KOPT-K1 (cell line): ENCODE results near the gene PLEKHG3.
"Not testable (repeated sequence)": the region's sequence is repeated elsewhere in the genome, so short reads cannot be mapped to it uniquely, and the experiment has no call there.

ENCODE experiments used
- H3K27ac ChIP-seq: fragments of 200-600 bp; sonication (generic); 2 replicates; pipeline ENCODE4 v1.5.1; 2016; ENCODE audit warnings: antibody characterized with exemption, mild to moderate bottlenecking, low read depth, low read length; ENCODE audit not compliant: poor library complexity, severe bottlenecking
- H3K36me3 ChIP-seq: fragments of 200-600 bp; sonication (generic); 2 replicates; pipeline ENCODE4 v1.5.1; 2017; ENCODE audit warnings: antibody characterized with exemption, mild to moderate bottlenecking, low read length, moderate library complexity; ENCODE audit not compliant: insufficient read depth
- H3K9me3 ChIP-seq: fragments of 200-600 bp; sonication (generic); 2 replicates; pipeline ENCODE4 v1.5.1; 2017; ENCODE audit warnings: antibody characterized with exemption, low read length, mild to moderate bottlenecking; ENCODE audit not compliant: insufficient read depth, poor library complexity, severe bottlenecking

PLEKHG3 gene

DNA sequence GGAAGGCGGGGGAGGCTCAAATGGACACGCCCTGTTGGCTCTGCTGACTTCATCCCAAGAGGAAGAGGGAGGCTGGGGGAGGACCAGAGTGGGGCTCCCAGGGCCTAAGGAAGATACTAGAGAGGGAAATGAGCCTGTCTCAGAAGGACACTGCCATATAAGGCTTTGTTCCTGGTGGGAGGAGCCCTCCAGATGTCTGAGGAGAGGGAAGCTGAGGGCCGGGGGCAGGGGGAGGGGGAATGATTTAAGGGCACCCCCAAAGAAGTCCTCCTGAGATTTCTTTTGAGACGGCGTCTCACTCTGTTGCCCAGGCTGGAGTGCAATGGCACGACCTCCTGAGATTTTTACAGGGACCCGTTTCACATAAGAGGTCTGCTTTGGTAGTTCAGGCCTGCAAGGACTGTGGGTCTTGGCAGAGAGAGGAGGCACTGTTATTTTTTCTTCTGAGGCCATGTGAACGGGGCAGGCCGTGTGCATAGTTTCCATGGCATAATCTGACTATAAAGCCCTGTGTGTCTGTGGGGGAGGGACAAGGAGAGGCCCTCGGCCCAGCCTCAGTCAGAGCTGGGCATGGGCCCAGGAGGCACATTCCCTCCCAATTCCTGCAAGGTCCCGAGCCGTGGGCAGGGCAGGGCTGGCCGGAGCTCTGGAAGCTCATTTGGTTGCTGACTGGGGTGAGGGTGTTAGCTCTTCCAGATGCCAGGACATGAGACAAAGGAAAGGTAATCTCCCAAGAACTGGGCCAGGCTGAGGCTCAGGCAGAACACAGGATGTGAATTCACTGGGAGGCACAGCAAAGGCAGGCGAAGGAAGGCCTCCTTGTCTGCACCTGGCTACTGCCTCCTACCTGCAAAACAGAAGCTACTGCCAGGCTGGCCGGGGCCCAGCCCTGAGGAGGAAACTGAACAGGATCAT lies 22.2 kb upstream of the PLEKHG3 start:
- Histone ChIP-seq H3K27ac (no peak overlapping the region), H3K9me3 (no peaks in the 10 kb centered on the region), H3K36me3 (no peaks in the 10 kb centered on the region)

DNA sequence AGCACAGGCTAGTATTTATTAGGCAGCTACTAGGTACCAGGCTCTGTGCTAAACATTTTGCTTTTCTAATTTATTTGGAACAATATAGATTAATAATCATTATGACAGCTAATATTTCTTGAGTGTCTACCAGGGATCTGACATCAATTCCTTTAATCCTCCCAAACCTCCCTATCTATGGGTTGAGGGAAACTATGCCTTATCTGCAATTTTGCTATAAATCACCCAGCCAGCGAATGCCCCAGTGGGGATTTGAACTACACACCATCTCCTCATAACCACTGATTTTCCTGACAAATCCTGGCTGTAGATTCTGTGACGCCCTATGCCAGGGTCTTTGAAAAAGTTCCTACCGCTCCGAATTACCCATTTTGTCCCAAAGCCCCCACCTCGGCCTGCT lies 21.4 kb upstream of the PLEKHG3 start:
- Histone ChIP-seq H3K27ac (no peak overlapping the region), H3K36me3 (no peaks in the 10 kb centered on the region), H3K9me3 (no peaks in the 10 kb centered on the region)

DNA sequence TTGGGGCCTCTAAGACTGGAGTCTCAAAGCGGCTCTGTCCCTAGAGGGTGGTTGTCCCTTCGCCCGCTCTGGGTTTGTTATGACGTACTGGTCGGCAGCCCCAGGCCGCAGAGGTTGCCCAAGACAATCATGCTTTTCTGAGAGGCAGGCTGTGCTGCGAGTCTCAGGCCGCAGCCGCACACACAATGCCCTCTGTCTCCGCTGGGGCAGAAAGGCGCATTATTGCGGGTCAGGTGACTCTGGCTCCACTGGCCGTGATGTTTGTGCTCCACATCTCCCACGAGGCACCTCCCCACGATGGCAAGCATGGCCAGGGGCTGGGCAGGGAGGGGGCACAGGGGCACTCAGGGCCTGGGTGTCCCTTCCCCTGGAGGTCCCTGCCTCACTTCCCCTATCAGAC lies 21.0 kb upstream of the PLEKHG3 start:
- H3K9me3 ChIP-seq, result no peaks in the 10 kb centered on the region
- H3K27ac ChIP-seq, result no peak overlapping the region
- H3K36me3 ChIP-seq, result no peaks in the 10 kb centered on the region

DNA sequence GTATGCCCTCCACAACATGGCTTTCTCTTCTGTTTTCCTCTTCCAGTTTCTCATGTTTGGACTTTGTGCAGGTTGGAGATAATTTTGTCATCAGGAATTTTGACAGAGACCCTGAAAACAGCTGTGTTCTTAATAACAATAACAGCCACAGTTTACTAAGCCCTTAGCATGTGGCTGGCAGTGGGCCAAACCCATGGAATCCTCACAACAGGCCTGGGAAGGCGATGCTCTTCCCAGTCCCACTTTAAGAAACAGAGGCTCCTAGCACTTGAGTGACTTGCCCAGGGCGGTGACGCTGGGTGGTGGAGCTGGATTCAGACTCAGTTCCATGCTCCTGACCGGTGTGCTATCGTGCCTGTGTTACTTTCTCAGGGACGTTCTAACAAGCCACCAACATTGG lies 20.1 kb upstream of the PLEKHG3 start:
- H3K36me3 ChIP-seq, result no peaks in the 10 kb centered on the region
- no peak overlapping the region for H3K27ac ChIP-seq
- H3K9me3 ChIP-seq, result no peaks in the 10 kb centered on the region

DNA sequence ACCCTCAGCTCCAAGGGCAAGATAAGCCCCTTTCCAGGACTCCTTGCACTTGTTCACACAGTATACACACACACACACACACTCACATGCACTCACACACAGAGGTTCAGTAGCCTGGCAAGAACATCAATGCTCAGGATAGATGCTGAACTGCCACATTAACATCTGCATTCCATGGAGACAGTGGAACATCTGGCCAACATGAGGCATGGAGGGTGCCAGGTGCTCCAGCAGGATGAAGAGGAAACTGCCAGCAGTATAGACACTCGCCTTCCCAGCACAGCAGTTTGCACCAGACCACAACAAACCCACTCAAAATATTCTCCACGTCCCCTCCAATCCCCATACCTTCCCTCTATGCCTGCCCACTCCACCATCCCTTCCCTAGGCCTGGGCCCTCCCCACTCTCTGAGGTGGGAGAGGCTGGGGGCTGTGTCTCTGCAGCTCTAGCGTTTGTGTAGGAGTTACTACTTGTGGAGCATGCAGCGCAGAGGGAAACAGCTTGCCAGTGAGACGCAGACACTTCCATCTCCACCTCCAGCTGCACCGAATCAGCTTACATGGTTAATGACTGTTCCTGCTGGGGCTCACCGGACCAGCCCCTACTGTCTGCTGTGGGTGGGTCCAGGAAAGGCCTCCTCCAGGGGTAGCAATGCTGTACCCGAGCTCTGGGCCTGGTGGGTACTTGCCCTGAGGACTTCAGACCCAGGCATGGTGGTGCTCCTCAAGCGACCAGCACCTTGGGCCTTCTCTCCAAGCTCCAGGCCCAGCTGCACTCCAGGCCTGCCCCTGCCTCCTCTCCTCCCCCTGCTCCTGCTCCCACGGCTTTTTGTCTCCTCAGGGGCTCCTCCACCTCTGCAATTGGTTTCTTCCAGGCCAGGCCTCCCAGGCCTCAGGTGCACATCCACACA lies 18.6 kb upstream of the PLEKHG3 start:
- H3K27ac ChIP-seq, result no peak overlapping the region

DNA sequence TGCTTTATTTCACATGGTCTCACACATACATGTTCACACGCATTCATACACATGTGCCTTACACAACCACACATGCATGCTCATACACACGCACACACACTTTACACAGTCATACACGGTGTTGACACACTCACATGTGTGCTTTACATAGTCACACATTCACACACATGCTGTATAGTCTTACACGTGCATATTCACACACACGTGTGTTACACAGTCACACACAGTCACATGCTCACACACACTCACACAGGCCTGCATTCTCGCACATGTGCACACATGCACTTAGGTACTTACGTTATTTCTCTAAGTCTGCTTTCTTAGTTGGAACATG lies 18.0 kb upstream of the PLEKHG3 start:
- H3K36me3 ChIP-seq, result no peaks in the 10 kb centered on the region
- no peak overlapping the region for H3K27ac ChIP-seq
- H3K9me3 ChIP-seq, result no peaks in the 10 kb centered on the region

More for the DNA sequence above, 18.6 kb upstream of the PLEKHG3 start:
- Histone ChIP-seq H3K36me3 (no peaks in the 10 kb centered on the region), H3K9me3 (no peaks in the 10 kb centered on the region)

DNA sequence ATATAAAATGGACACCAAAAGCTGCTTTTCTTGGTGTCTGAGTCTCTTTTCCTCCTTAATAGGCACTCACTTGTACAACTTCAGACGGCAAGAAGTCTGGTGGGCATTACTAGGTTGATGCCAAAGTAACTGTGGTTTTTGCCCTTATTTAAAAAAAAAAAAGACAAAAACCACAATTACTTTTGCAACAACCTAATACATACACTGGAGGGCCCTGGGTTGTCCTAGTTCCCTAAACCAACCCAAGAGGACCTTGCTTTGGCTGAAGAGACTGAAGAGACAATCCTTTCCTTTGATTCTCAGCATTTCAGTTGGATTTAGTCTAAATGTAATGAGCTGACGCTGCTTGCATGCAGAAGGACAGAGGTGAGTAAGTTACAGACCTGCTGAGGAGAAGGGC lies 16.2 kb upstream of the PLEKHG3 start:
- Histone ChIP-seq H3K9me3 (no peaks in the 10 kb centered on the region), H3K36me3 (no peaks in the 10 kb centered on the region), H3K27ac (no peak overlapping the region)

DNA sequence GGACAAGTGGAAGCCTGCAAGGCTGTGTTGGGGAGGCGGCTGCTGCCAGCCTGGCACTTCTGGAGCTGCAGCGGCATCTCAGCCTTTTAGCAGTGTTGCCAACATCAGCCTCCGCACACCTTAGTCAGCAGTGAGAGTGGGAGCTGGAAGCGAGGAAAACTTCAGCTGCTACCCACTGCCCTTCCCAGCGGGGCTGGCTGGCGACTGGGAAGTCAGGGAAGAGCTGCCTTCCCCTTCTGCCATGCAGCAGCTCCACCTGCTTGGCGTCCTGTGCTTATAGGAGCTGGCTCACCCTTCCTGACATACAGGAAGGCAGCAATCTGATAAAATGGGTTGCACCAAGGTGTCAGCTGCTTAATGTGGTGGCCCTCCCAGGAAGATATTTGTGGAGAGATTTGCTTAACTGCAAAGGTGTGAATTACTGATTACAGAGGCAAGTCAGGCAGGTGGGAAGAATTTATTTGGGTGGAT lies 15.4 kb upstream of the PLEKHG3 start:
- Histone ChIP-seq H3K27ac (no peak overlapping the region), H3K9me3 (no peaks in the 10 kb centered on the region), H3K36me3 (no peaks in the 10 kb centered on the region)

DNA sequence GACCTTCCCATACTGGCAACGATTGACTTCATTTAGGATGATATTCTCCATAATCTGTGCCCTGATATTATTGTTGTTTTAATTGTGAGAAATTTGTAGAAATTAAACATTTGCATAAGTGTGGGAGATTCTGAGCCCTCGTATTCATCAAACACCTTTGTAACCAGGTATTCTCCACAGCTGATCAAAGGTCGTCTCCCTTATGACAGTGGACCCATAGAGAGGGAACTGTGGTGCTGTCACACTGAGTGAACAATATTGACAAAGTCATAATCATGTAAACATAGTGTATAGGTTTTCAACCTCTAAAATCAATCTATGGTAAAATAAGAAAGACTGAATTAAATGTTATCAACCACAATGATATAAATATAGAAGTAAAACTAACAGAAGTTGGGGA lies 14.9 kb upstream of the PLEKHG3 start:
- H3K36me3 ChIP-seq, result no peaks in the 10 kb centered on the region
- H3K27ac ChIP-seq, result no peak overlapping the region
- no peaks in the 10 kb centered on the region for H3K9me3 ChIP-seq

DNA sequence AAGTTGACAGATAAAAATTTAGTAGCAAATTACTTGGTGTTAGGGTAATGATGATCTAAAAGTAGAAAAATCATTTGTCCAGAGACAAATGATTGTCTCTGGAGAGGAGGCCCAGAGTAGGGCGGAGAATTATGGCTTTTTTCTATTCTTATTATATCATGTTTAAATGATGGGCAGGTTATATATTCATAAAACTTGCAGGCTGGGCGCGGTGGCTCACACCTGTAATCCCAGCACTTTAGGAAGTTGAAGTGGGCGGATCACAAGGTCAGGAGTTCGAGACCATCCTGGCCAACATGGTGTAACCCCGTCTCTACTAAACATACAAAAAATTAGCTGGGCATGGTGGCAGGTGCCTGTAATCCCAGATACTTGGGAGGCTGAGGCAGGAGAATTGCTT lies 13.6 kb upstream of the PLEKHG3 start:
- H3K27ac ChIP-seq, H3K36me3 ChIP-seq, H3K9me3 ChIP-seq: not testable (repeated sequence)

DNA sequence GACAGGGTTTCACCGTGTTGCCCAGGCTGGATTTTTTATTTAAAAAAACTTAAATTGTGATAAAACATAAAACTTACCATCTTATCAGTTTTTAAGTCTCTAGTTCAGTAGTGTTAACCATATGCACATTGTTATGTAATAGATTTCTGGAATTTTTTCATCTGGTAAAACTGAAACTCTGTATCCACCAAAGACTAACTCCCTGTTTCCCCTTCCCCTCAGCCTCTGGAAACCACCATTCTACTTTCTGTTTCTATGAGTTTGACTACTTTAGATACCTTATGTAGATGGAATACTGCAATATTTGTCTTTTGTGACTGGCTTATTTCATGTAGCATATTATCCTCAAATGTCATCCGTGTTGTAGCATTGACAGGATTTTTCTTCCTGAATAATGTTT lies 12.8 kb upstream of the PLEKHG3 start:
- Histone ChIP-seq H3K27ac (no peak overlapping the region), H3K36me3 (no peaks in the 10 kb centered on the region), H3K9me3 (no peaks in the 10 kb centered on the region)

DNA sequence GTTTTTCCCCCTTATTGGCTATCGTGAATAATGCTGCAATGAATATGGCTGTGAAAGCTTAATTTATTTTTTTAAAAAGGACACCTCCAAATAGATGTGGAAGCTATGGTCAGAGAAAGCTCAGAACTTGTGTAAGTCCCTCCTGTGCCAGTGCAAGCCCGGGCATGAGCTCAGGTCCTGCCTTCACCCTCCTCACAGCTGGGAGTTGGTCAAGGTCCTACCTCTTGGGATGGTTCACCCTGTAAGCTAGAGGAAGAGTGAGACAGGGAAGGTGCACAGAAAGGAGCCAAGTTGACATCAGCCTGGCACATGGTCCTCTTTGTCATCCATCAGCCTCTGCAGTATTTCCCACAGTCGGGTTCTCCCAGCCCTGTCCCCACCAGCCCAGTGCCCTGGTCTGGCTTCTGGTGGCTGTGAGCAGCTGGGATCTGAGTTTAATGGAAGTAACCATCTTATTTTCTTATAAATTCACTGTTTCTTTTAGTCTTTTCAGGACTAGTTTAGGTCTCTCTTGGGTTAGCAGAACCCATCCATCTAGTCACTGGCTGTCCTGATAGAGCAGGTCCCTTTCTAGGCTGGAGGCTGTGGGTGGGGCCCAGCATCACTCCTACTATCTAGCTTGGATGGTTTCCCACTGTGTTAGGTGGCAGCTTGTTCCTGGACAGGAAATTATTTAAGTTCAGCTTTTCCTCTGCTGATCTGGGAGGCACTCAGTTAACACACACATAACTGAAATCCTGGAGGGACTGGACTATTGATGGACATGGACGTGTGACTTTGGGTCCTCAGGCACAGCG lies 11.8 kb upstream of the PLEKHG3 start:
- Histone ChIP-seq H3K9me3 (no peaks in the 10 kb centered on the region), H3K36me3 (no peaks in the 10 kb centered on the region), H3K27ac (no peak overlapping the region)

DNA sequence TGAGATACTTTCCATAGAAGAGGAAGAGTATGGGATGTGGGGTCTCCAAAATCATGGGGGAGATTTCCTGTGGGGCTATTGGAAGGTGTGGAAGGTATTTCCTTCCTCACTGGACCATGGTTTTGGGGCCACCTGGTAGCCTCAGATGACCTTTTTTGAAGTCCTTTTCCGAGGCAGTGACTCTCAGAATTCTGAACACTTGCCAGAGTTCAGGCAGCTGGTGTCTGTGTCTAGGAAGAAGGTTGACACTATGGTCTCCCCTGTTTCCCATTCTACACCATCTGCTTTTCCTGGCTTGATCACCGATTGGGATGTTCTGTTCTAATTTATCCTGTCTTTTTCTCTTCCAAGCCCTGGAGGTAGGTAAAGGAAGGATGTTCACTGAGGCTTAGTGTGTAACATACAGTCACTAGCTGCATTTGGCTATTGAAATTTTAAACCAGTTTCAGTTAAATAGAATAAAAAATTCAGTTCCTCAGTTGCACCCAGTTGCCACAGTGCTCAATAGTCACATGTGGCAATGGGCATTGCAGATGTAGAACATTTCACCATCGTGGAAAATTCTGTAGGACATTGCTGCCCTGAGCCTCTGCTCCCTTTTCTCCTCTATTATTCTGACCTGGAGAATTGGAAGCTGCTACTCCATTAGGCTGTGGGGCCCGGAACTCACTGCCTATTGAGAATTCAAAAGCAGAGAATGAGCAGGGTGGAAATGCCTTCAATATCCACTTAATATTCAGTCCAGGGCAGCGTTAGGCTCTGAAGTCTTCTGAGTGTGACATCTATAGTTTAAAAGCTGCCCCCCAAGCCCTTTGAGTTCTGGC lies 11.0 kb upstream of the PLEKHG3 start:
- Histone ChIP-seq H3K27ac (no peak overlapping the region), H3K36me3 (no peaks in the 10 kb centered on the region), H3K9me3 (no peaks in the 10 kb centered on the region)

DNA sequence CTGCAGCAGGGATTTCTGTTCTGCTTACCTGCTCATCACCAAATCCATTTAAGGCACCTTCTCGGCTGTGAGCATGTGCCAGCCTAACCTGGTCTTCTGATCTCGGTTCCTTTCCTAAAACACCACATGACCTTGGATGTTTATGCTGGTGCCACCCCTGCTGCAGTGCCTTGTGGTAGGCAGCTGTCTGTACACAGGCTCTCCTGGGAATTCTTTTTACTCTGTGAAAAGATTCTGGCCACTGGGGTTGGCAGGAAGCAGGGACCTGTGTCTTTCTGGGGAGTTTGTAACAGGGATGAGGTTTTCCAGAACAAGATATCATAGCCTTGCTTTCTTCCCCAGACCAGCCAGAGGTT lies 10.4 kb upstream of the PLEKHG3 start:
- no peaks in the 10 kb centered on the region for H3K36me3 ChIP-seq
- no peaks in the 10 kb centered on the region for H3K9me3 ChIP-seq
- H3K27ac ChIP-seq, result no peak overlapping the region
